Neural cell (in vitro differentiated cells): ENCODE results near the gene LDLRAD4.

Experiments used
- CTCF ChIP-seq: fragments of 450-650 bp; IDR thresholded peaks from 2 replicates; pipeline ENCODE4 v1.5.1; 2014; ENCODE audit warnings: antibody characterized with exemption, mild to moderate bottlenecking, moderate library complexity; ENCODE audit not compliant: poor library complexity, severe bottlenecking
- EP300 ChIP-seq: fragments of 450-650 bp; conservative IDR thresholded peaks from 2 replicates; pipeline ENCODE4 v1.6.1; 2014; ENCODE audit warnings: antibody characterized with exemption, mild to moderate bottlenecking, moderate library complexity; ENCODE audit not compliant: poor library complexity, severe bottlenecking
- EZH2 ChIP-seq: fragments of 200-600, 300-800 bp; shearing (Covaris generic), sonication (generic); IDR thresholded peaks from 2 replicates; pipeline ENCODE4 v1.6.1; 2014; ENCODE audit warnings: antibody characterized with exemption, low read length, borderline replicate concordance, mild to moderate bottlenecking; ENCODE audit not compliant: insufficient read depth, poor library complexity, severe bottlenecking
- POLR2AphosphoS5 ChIP-seq: IDR thresholded peaks from 2 replicates; pipeline ENCODE4 v1.6.1; 2012
- RAD21 ChIP-seq: fragments of 450-650 bp; conservative IDR thresholded peaks from 2 replicates; pipeline ENCODE4 v1.6.1; 2014; ENCODE audit warnings: antibody characterized with exemption, mild to moderate bottlenecking, moderate library complexity
- REST ChIP-seq: IDR thresholded peaks from 2 replicates; pipeline ENCODE4 v1.6.1; 2012; ENCODE audit warnings: borderline replicate concordance
- TAF1 ChIP-seq: IDR thresholded peaks from 2 replicates; pipeline ENCODE4 v1.6.1; 2012; ENCODE audit warnings: low read depth

- TF ChIP-seq POLR2AphosphoS5: no peak
- no peak for TF ChIP-seq EP300
- no peak for TF ChIP-seq CTCF
- no peak for TF ChIP-seq REST
- no peak for TF ChIP-seq TAF1
- no peak for TF ChIP-seq EZH2
- no peak for TF ChIP-seq RAD21
These were observed 222.0 kb downstream of the LDLRAD4 start for GRCh38 chr18:13440277-13441248.
